HCT116 (cell line): Measurements from ENCODE around the gene PCDHB12. TPM values are rescaled to one million over a fixed set of nuclear protein-coding genes. Genes with fewer than 3 reads are reported as not detected.
A peak's percentile ranks its signal among the peaks of the same experiment; 100 is the strongest.

Source experiments
- ATAC-seq: fragments of 200-7000 bp; cut with Tn5 transposase; 2 replicates; pipeline ENCODE4 v1.9.1; 2020; ENCODE audit warnings: mild to moderate bottlenecking, moderate library complexity
- BruUV-seq: library from RNA; stranded (reverse); fragments of 400-500 nt; replicated peaks from 2 replicates; lab custom pipeline; 2021; lab: Mats Ljungman, UMichigan
- CTCF ChIA-PET: fragments of 300-600 bp; sonication (Branson Sonifier 250); formaldehyde crosslinking; loops from one replicate; lab custom pipeline; 2021; ENCODE audit warnings: antibody characterized with exemption; lab: Charles Lee
- POLR2A ChIA-PET: fragments of 300-600, 350-600 bp; sonication (Branson Sonifier 250); formaldehyde crosslinking; loops from one replicate; lab custom pipeline; 2021; ENCODE audit warnings: antibody characterized with exemption; lab: Charles Lee
- RAD21 ChIA-PET, 2 experiments: fragments of 300-600 bp; sonication (Branson Sonifier 250); formaldehyde crosslinking; loops; one replicate each; lab custom pipeline; 2023; ENCODE audit warnings: low total read pairs in 2 of 2; ENCODE audit not compliant: uncharacterized antibody in 2 of 2, unreplicated experiment in 2 of 2, low non-redundant PET in 1 of 2; lab: Charles Lee
- DNase-seq: peaks from one replicate; pipeline ENCODE4 v3.0.0-alpha.2; 2010; ENCODE audit warnings: low read depth, low spot score
- H2AFZ ChIP-seq: fragments of 200-600 bp; shearing (Covaris generic), sonication (generic); 2 replicates; pipeline ENCODE4 v1.6.1; 2017; ENCODE audit warnings: low read depth, mixed run types, mixed read lengths, antibody characterized with exemption, low read length; ENCODE audit not compliant: poor library complexity, severe bottlenecking
- H3K27ac ChIP-seq: 2 replicates; pipeline ENCODE4 v1.5.1; 2012; ENCODE audit warnings: low read depth, low read length
- H3K27me3 ChIP-seq: fragments of 200-600 bp; sonication (generic); 2 replicates; pipeline ENCODE4 v1.6.1; 2016; ENCODE audit warnings: mixed run types, low read length, mixed read lengths; ENCODE audit not compliant: insufficient read depth
- H3K36me3 ChIP-seq, 2 experiments: fragments of 200-500 bp in 1 of 2; fragments of 200-600 bp in 1 of 2; sonication (Bioruptor generic) in 1 of 2; sonication (generic) in 1 of 2; 2 replicates each; pipeline versions ENCODE4 v1.5.1 to v1.6.1; 2014 to 2016; ENCODE audit warnings: low read length in 2 of 2, inconsistent platforms in 1 of 2, mixed read lengths in 1 of 2, mixed run types in 1 of 2; ENCODE audit not compliant: insufficient read depth in 2 of 2, control insufficient read depth in 1 of 2
- H3K4me1 ChIP-seq, 2 experiments: fragments of 200-600 bp in 1 of 2; sonication (generic) in 1 of 2; 2 replicates each; pipeline versions ENCODE4 v1.5.1 to v1.6.1; 2012 to 2017; ENCODE audit warnings: low read length in 2 of 2, inconsistent platforms in 1 of 2, mild to moderate bottlenecking in 1 of 2, mixed read lengths in 1 of 2, mixed run types in 1 of 2, moderate library complexity in 1 of 2; ENCODE audit not compliant: insufficient read depth in 2 of 2, control insufficient read depth in 1 of 2
- H3K4me2 ChIP-seq: fragments of 200-600 bp; sonication (generic); 2 replicates; pipeline ENCODE4 v1.6.1; 2017; ENCODE audit warnings: mixed run types, low read length, mixed read lengths
- H3K4me3 ChIP-seq, 2 experiments: fragments of 200-600 bp in 1 of 2; sonication (generic) in 1 of 2; replicated peaks in 1 of 2; 2 replicates each; pipeline ENCODE4 v1.5.1; 2011 to 2016; ENCODE audit warnings: low read length in 2 of 2, control low read depth in 1 of 2, low read depth in 1 of 2, mild to moderate bottlenecking in 1 of 2, mixed read lengths in 1 of 2, mixed run types in 1 of 2
- H3K79me2 ChIP-seq: fragments of 200-600 bp; sonication (generic); 2 replicates; pipeline ENCODE4 v1.6.1; 2017; ENCODE audit warnings: mild to moderate bottlenecking, mixed run types, low read length, moderate library complexity, mixed read lengths; ENCODE audit not compliant: insufficient read depth
- H3K9ac ChIP-seq: fragments of 200-600 bp; sonication (generic); 2 replicates; pipeline ENCODE4 v1.6.1; 2016; ENCODE audit warnings: low read length, mixed read lengths
- H3K9me2 ChIP-seq: fragments of 200-600 bp; sonication (generic), shearing (Covaris generic); 2 replicates; pipeline ENCODE4 v1.6.1; 2017; ENCODE audit warnings: mixed run types, mild to moderate bottlenecking, moderate library complexity; ENCODE audit not compliant: insufficient read depth
- H3K9me3 ChIP-seq, 2 experiments: fragments of 200-500 bp in 1 of 2; fragments of 200-600 bp in 1 of 2; sonication (Bioruptor generic) in 1 of 2; sonication (generic) in 1 of 2; 2 replicates each; pipeline ENCODE4 v1.6.1; 2014 to 2017; ENCODE audit warnings: low read length in 2 of 2, mixed read lengths in 2 of 2, inconsistent platforms in 1 of 2, low read depth in 1 of 2, mild to moderate bottlenecking in 1 of 2, mixed run types in 1 of 2, moderate library complexity in 1 of 2; ENCODE audit not compliant: control insufficient read depth in 1 of 2, insufficient read depth in 1 of 2
- H4K20me1 ChIP-seq: fragments of 200-600 bp; sonication (generic), shearing (Covaris generic); 2 replicates; pipeline ENCODE4 v1.6.1; 2017; ENCODE audit warnings: mixed run types, mild to moderate bottlenecking, moderate library complexity; ENCODE audit not compliant: insufficient read depth
- CBX3 ChIP-seq: IDR thresholded peaks from 2 replicates; pipeline ENCODE4 v1.6.1; 2012; ENCODE audit warnings: low read depth
- CEBPB ChIP-seq: IDR thresholded peaks from 2 replicates; pipeline ENCODE4 v1.6.1; 2012; ENCODE audit warnings: low read depth
- CTCF ChIP-seq, 3 experiments: fragments of 200-600 bp in 1 of 3; sonication (generic) in 1 of 3; IDR thresholded peaks in 2 of 3; conservative IDR thresholded peaks in 1 of 3; 2 replicates each; pipeline ENCODE4 v1.5.1; 2012 to 2017; ENCODE audit warnings: low read depth in 2 of 3, low read length in 2 of 3, antibody characterized with exemption in 1 of 3, borderline replicate concordance in 1 of 3, control low read depth in 1 of 3, mild to moderate bottlenecking in 1 of 3, mixed read lengths in 1 of 3, mixed run types in 1 of 3, moderate library complexity in 1 of 3; ENCODE audit not compliant: insufficient read depth in 1 of 3
- JUND ChIP-seq: IDR thresholded peaks from 2 replicates; pipeline ENCODE4 v1.6.1; 2012
- MAX ChIP-seq: IDR thresholded peaks from 2 replicates; pipeline ENCODE4 v1.6.1; 2012
- POLR2A ChIP-seq: IDR thresholded peaks from 2 replicates; pipeline ENCODE4 v1.7.0; 2011; ENCODE audit warnings: borderline replicate concordance; ENCODE audit not compliant: insufficient read depth, insufficient read length; ENCODE audit errors: extremely low read depth
- RAD21 ChIP-seq: IDR thresholded peaks from 2 replicates; pipeline ENCODE4 v1.6.1; 2012; ENCODE audit warnings: low read depth, mild to moderate bottlenecking
- SRF ChIP-seq: IDR thresholded peaks from 2 replicates; pipeline ENCODE4 v1.6.1; 2012; ENCODE audit warnings: low read depth
- YY1 ChIP-seq: IDR thresholded peaks from 2 replicates; pipeline ENCODE4 v1.6.1; 2011; ENCODE audit warnings: low read length, low read depth, moderate library complexity, mild to moderate bottlenecking; ENCODE audit not compliant: insufficient replicate concordance; ENCODE audit errors: extremely low read depth
- ZFX ChIP-seq: fragments of 450-650 bp; IDR thresholded peaks from 2 replicates; pipeline ENCODE4 v1.6.1; 2017
- ZNF274 ChIP-seq: fragments of 200-500 bp; sonication (Bioruptor generic); IDR thresholded peaks from 2 replicates; pipeline ENCODE4 v1.6.1; 2014; ENCODE audit warnings: mild to moderate bottlenecking, low read depth, low read length, inconsistent platforms
- intact Hi-C: fragments of 100-400 bp; cut with micrococcal nuclease; formaldehyde crosslinking; loops from 2 replicates; pipeline ENCODE4 v1.10.0; 2022
- total RNA-seq: library from RNA; stranded (reverse); gene quantifications from one replicate; pipeline ENCODE4 v1.2.1, GENCODE V29; 2021; ENCODE audit not compliant: unreplicated experiment
- TF ChIP-seq, protein P1 (sequence below): IDR thresholded peaks from 2 replicates; pipeline ENCODE4 v1.6.1; 2012; ENCODE audit warnings: low read depth
- TF ChIP-seq, protein P2 (sequence below): IDR thresholded peaks from 2 replicates; pipeline ENCODE4 v1.6.1; 2012

Gene PCDHB12
- total RNA-seq, 1 experiment from 2014 or later, result not detected

GRCh38 chr5:141241496-141241895 is 33.0 kb downstream of the PCDHB12 start (continued):
- TF ChIP-seq, protein P1, sequence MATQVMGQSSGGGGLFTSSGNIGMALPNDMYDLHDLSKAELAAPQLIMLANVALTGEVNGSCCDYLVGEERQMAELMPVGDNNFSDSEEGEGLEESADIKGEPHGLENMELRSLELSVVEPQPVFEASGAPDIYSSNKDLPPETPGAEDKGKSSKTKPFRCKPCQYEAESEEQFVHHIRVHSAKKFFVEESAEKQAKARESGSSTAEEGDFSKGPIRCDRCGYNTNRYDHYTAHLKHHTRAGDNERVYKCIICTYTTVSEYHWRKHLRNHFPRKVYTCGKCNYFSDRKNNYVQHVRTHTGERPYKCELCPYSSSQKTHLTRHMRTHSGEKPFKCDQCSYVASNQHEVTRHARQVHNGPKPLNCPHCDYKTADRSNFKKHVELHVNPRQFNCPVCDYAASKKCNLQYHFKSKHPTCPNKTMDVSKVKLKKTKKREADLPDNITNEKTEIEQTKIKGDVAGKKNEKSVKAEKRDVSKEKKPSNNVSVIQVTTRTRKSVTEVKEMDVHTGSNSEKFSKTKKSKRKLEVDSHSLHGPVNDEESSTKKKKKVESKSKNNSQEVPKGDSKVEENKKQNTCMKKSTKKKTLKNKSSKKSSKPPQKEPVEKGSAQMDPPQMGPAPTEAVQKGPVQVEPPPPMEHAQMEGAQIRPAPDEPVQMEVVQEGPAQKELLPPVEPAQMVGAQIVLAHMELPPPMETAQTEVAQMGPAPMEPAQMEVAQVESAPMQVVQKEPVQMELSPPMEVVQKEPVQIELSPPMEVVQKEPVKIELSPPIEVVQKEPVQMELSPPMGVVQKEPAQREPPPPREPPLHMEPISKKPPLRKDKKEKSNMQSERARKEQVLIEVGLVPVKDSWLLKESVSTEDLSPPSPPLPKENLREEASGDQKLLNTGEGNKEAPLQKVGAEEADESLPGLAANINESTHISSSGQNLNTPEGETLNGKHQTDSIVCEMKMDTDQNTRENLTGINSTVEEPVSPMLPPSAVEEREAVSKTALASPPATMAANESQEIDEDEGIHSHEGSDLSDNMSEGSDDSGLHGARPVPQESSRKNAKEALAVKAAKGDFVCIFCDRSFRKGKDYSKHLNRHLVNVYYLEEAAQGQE, result no peak
- TF ChIP-seq CBX3 (no peak), CEBPB (no peak), RAD21 (no peak)
- TF ChIP-seq, protein P2, sequence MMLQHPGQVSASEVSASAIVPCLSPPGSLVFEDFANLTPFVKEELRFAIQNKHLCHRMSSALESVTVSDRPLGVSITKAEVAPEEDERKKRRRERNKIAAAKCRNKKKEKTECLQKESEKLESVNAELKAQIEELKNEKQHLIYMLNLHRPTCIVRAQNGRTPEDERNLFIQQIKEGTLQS, result no peak

DNA sequence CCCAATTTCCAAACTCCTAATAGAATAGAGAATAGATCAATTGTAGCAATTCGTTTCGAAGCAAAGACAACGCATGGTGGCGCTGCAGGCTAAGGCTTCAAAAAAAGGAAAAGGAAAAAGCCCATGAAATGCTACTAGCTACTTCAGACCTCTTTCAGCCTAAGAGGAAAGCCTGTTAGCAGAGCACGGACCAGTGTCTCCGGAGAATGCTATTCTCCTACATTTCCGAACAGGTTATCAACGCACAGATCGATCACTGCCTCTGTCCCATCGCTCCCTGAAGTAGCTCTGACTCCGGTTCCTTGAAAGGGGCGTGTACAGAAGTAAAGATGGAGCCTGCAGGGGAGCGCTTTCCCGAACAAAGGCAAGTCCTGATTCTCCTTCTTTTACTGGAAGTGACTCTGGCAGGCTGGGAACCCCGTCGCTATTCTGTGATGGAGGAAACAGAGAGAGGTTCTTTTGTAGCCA is 36.8 kb downstream of the PCDHB12 start, which contains the start of gene PCDHB15:
Gene PCDHB15, plus strand, starts transcription at position 146 of the 468 bp plus-strand sequence. Its CDS starts 184 bp downstream, at position 330.
- ChIA-PET CTCF (interaction anchor here (1.0 kb wide), 1 partner anchor 316 kb away, joined by 3 read pairs; no protein-coding TSS in a partner anchor), RAD21 (no interaction called here), POLR2A (no interaction called here)
- no peak within 1 kb of the TSS for H3K4me2 ChIP-seq
- ATAC-seq (no peak), DNase-seq (no peak)
- no peak within 1 kb of the TSS for H3K4me3 ChIP-seq
- no peaks in the 10 kb centered on the region for H3K36me3 ChIP-seq
- BruUV-seq, result no TSS peak
- no peaks in the 10 kb centered on the region for H3K27me3 ChIP-seq
- no peaks in the 10 kb centered on the region for H3K9me2 ChIP-seq
- no peak within 1 kb of the TSS for H3K27ac ChIP-seq
- no peak within 1 kb of the TSS for H2AFZ ChIP-seq
- no peaks in the 10 kb centered on the region for H3K79me2 ChIP-seq
- no peaks in the 10 kb centered on the region for H4K20me1 ChIP-seq
- intact Hi-C loops, result no loop called here
- peaks cover 3 to 9% of the 10 kb centered on the region in 2 experiments; a peak in 2 of 4 replicates for H3K9me3 ChIP-seq
- TF ChIP-seq RAD21 (peak; percentile 28), POLR2A (no peak), YY1 (no peak), SRF (no peak), JUND (no peak), ZNF274 (no peak), CTCF (IDR thresholded peaks at IDR 0.05 in 2 of 3, conservative IDR thresholded peaks at IDR 0.05 in 1 of 3; ENCODE audit: borderline replicate concordance in 1 of 3, insufficient read depth in 1 of 3, low read depth in 2 of 3, low read length in 2 of 3) (0 out of 6 replicates have a peak, but pooled peaks of 1 of the 3 experiments have one; percentile 14), CEBPB (no peak), ZFX (no peak), MAX (no peak)
- TF ChIP-seq, protein P1, result no peak
- no peaks in the 10 kb centered on the region for H3K4me1 ChIP-seq
- H3K9ac ChIP-seq, result no peak within 1 kb of the TSS
